Chondrocyte (in vitro differentiated cells): ENCODE measurements around the gene ZBTB46. TPM values are rescaled to one million over a fixed set of nuclear protein-coding genes. Genes with fewer than 3 reads are reported as not detected.

Experiments
- DNase-seq: peaks from one replicate; pipeline ENCODE4 v3.0.0; 2021; ENCODE audit warnings: mixed read lengths, low spot score
- H3K27ac Mint-ChIP-seq: one replicate; pipeline ENCODE4 v1.8.0; 2021; ENCODE audit warnings: mild to moderate bottlenecking, moderate library complexity, mixed read lengths; ENCODE audit not compliant: unreplicated experiment
- H3K27me3 Mint-ChIP-seq: 2 replicates; pipeline ENCODE4 v1.8.0; 2021; ENCODE audit warnings: low read depth, mixed read lengths
- H3K36me3 Mint-ChIP-seq: 2 replicates; pipeline ENCODE4 v1.8.0; 2021; ENCODE audit warnings: low read depth, mixed read lengths
- H3K4me1 Mint-ChIP-seq: 2 replicates; pipeline ENCODE4 v1.8.0; 2021; ENCODE audit warnings: low read depth, mild to moderate bottlenecking, mixed read lengths
- H3K4me3 Mint-ChIP-seq: one replicate; pipeline ENCODE4 v1.8.0; 2021; ENCODE audit warnings: mild to moderate bottlenecking, moderate library complexity, mixed read lengths; ENCODE audit not compliant: unreplicated experiment
- H3K9me3 Mint-ChIP-seq: 2 replicates; pipeline ENCODE4 v1.8.0; 2021; ENCODE audit warnings: low read depth, mixed read lengths
- total RNA-seq: library from RNA; stranded (reverse); gene quantifications from 3 replicates; pipeline ENCODE4 v1.2.1, GENCODE V29; 2021
- TF ChIP-seq, protein P1 (sequence below): fragments of 200-600 bp; sonication (generic); IDR thresholded peaks from 2 replicates; pipeline ENCODE4 v1.5.0; 2021; ENCODE audit warnings: antibody characterized with exemption, mild to moderate bottlenecking, moderate library complexity

ZBTB46 gene
- total RNA-seq, 1 donor from 2014 or later = 6.0 TPM

DNA sequence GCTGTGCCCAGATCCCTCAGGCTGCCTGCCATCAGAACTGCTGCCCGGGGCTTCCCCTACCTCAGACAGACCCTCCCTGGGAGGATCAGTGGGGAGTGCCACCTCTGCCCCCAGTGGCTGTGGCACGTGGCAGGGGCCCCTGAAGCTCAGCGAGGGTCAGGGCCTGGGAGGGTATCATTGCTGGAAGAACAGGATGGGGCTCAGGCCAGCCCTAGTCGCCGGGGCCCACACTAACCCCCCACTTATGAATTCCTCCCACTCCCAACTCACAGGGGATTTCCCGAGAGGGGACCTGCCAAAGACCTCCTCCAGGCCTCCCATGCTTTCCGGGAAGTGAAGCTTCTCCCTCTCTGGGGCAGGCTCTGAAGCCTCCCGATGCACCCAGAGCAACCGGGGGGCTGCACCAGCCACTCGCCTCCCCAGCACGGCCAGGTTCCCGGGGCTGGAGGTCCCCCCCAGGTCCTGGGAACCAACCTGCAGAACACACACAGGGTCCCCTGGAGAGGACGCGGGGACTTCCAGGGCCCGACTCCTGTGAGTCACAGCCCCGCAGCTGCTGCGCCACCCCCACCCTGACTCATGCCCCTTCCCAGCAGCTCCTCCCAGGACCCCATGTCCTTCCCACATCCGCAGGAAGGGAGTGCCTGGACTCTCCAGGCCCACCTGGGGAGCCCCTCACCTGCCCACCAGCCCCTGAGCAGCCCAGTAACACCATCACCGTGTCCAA is 132.2 kb downstream of the ZBTB46 start:
- no peaks in the 10 kb centered on the region for H3K36me3 Mint-ChIP-seq
- no peak overlapping the region for H3K4me3 Mint-ChIP-seq
- TF ChIP-seq, protein P1, sequence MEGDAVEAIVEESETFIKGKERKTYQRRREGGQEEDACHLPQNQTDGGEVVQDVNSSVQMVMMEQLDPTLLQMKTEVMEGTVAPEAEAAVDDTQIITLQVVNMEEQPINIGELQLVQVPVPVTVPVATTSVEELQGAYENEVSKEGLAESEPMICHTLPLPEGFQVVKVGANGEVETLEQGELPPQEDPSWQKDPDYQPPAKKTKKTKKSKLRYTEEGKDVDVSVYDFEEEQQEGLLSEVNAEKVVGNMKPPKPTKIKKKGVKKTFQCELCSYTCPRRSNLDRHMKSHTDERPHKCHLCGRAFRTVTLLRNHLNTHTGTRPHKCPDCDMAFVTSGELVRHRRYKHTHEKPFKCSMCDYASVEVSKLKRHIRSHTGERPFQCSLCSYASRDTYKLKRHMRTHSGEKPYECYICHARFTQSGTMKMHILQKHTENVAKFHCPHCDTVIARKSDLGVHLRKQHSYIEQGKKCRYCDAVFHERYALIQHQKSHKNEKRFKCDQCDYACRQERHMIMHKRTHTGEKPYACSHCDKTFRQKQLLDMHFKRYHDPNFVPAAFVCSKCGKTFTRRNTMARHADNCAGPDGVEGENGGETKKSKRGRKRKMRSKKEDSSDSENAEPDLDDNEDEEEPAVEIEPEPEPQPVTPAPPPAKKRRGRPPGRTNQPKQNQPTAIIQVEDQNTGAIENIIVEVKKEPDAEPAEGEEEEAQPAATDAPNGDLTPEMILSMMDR = no peak
- H3K27ac Mint-ChIP-seq = peak overlapping the region; percentile 87
- no peaks in the 10 kb centered on the region for H3K9me3 Mint-ChIP-seq
- peaks cover 28% of the 10 kb centered on the region for H3K4me1 Mint-ChIP-seq
- DNase-seq = peak; percentile 88
- no peaks in the 10 kb centered on the region for H3K27me3 Mint-ChIP-seq

DNA sequence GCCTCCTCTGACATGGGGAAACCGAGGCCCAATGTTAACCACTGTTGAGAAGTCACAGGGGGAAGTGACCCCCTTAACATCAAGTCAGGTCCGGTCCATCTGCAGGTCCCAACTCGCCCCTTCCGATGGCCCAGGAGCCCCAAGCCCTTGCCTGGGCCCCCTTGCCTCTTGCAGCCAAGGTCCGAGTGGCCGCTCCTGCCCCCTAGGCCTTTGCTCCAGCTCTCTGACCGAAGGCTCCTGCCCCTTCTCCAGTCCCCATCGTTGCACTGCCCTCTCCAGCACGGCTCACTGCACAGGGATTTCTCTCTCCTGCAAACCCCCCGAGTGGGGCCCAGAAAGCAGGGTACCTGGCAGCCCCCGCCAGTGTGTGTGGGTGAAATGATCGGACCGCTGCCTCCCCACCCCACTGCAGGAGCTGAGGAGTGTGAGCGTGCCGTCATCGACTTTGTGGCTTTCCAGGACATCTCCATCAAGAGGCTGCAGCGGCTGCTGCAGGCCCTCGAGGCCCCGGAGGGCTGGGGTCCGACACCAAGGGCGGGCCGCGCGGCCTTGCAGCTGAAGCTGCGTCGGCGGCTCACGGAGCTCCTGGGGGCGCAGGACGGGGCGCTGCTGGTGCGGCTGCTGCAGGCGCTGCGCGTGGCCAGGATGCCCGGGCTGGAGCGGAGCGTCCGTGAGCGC is 133.1 kb downstream of the ZBTB46 start:
- H3K9me3 Mint-ChIP-seq = no peaks in the 10 kb centered on the region
- TF ChIP-seq, protein P1 = no peak
- no peaks in the 10 kb centered on the region for H3K27me3 Mint-ChIP-seq
- no peak overlapping the region for H3K4me3 Mint-ChIP-seq
- peaks cover 28% of the 10 kb centered on the region for H3K4me1 Mint-ChIP-seq
- H3K27ac Mint-ChIP-seq = no peak overlapping the region
- DNase-seq = peak; percentile 68
- H3K36me3 Mint-ChIP-seq = peaks cover 2% of the 10 kb centered on the region

DNA sequence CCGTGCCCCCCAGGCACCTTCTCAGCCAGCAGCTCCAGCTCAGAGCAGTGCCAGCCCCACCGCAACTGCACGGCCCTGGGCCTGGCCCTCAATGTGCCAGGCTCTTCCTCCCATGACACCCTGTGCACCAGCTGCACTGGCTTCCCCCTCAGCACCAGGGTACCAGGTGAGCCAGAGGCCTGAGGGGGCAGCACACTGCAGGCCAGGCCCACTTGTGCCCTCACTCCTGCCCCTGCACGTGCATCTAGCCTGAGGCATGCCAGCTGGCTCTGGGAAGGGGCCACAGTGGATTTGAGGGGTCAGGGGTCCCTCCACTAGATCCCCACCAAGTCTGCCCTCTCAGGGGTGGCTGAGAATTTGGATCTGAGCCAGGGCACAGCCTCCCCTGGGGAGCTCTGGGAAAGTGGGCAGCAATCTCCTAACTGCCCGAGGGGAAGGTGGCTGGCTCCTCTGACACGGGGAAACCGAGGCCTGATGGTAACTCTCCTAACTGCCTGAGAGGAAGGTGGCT is 133.7 kb downstream of the ZBTB46 start:
- peaks cover 31% of the 10 kb centered on the region for H3K4me1 Mint-ChIP-seq
- peaks cover 2% of the 10 kb centered on the region for H3K36me3 Mint-ChIP-seq
- TF ChIP-seq, protein P1 = no peak
- DNase-seq = no peak
- no peak overlapping the region for H3K4me3 Mint-ChIP-seq
- H3K9me3 Mint-ChIP-seq = no peaks in the 10 kb centered on the region
- no peak overlapping the region for H3K27ac Mint-ChIP-seq
- H3K27me3 Mint-ChIP-seq = no peaks in the 10 kb centered on the region

DNA sequence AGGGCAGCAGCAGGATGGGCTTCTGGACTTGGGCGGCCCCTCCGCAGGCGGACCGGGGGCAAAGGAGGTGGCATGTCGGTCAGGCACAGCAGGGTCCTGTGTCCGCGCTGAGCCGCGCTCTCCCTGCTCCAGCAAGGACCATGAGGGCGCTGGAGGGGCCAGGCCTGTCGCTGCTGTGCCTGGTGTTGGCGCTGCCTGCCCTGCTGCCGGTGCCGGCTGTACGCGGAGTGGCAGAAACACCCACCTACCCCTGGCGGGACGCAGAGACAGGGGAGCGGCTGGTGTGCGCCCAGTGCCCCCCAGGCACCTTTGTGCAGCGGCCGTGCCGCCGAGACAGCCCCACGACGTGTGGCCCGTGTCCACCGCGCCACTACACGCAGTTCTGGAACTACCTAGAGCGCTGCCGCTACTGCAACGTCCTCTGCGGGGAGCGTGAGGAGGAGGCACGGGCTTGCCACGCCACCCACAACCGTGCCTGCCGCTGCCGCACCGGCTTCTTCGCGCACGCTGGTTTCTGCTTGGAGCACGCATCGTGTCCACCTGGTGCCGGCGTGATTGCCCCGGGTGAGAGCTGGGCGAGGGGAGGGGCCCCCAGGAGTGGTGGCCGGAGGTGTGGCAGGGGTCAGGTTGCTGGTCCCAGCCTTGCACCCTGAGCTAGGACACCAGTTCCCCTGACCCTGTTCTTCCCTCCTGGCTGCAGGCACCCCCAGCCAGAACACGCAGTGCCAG is 134.3 kb downstream of the ZBTB46 start, which contains the start of gene TNFRSF6B:
Gene TNFRSF6B, plus strand, starts transcription at position 25 of the 729 bp plus-strand sequence. Its CDS starts 116 bp downstream, at position 141.
- TF ChIP-seq, protein P1 = no peak
- H3K27me3 Mint-ChIP-seq = no peaks in the 10 kb centered on the region
- H3K36me3 Mint-ChIP-seq = peaks cover 2% of the 10 kb centered on the region
- H3K4me3 Mint-ChIP-seq = no peak within 1 kb of the TSS
- H3K9me3 Mint-ChIP-seq = no peaks in the 10 kb centered on the region
- H3K4me1 Mint-ChIP-seq = peaks cover 31% of the 10 kb centered on the region
- DNase-seq = no peak
- H3K27ac Mint-ChIP-seq = no peak within 1 kb of the TSS

DNA sequence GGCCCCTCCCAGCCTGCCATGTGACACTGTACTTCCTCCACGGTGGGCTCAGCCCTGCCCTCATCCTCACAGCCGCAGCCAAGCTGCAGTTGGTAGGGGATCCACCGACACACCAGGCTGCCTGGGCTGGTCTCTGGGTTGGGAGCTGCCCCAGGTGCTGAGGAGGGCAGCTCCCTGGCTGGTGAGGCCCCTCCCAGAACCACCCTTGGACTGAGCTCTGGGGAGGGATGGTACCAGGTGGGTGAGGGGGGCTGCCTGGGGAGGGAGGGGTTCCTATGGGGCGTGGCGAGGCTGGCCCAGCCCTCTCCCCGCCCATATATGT is 134.8 kb downstream of the ZBTB46 start:
- Mint-ChIP-seq H3K9me3 (no peaks in the 10 kb centered on the region), H3K27me3 (no peaks in the 10 kb centered on the region), H3K36me3 (peaks cover 5% of the 10 kb centered on the region), H3K4me3 (no peak overlapping the region), H3K27ac (no peak overlapping the region), H3K4me1 (peaks cover 31% of the 10 kb centered on the region)
- TF ChIP-seq, protein P1 = no peak
- no peak for DNase-seq
